HEK293T (cell line): ENCODE data around the gene CBX3.
"Not testable (repeated sequence)": the region's sequence is repeated elsewhere in the genome, so short reads cannot be mapped to it uniquely, and the experiment has no call there.

Source experiments
- CTCF ChIA-PET: fragments of 350-600 bp; formaldehyde crosslinking; extraction: SDS; loops from one replicate; lab custom pipeline; 2021; ENCODE audit warnings: antibody characterized with exemption, inconsistent platforms; lab: Yijun Ruan, JAX
- POLR2A ChIA-PET: fragments of 350-600 bp; formaldehyde crosslinking; extraction: SDS; loops from one replicate; lab custom pipeline; 2020; ENCODE audit warnings: antibody characterized with exemption, inconsistent platforms; lab: Yijun Ruan, JAX
- DNase-seq: peaks from one replicate; pipeline ENCODE4 v3.0.0; 2012; ENCODE audit warnings: mixed read lengths; ENCODE audit errors: extremely low spot score
- ARNT ChIP-seq: fragments of 450-650 bp; IDR thresholded peaks from 2 replicates; pipeline ENCODE4 v1.6.1; 2017; ENCODE audit warnings: mild to moderate bottlenecking
- BHLHE40 ChIP-seq: fragments of 450-650 bp; IDR thresholded peaks from 2 replicates; pipeline ENCODE4 v1.6.1; 2016; ENCODE audit warnings: mild to moderate bottlenecking, moderate library complexity, borderline replicate concordance
- CTBP1 ChIP-seq: fragments of 450-650 bp; IDR thresholded peaks from 2 replicates; pipeline ENCODE4 v1.6.1; 2016; ENCODE audit warnings: borderline replicate concordance
- ELF4 ChIP-seq: fragments of 450-650 bp; IDR thresholded peaks from 2 replicates; pipeline ENCODE4 v1.6.1; 2017; ENCODE audit warnings: antibody characterized with exemption
- FOXA1 ChIP-seq: fragments of 450-650 bp; IDR thresholded peaks from 2 replicates; pipeline ENCODE4 v1.6.1; 2016; ENCODE audit warnings: mild to moderate bottlenecking
- FOXK2 ChIP-seq: fragments of 450-650 bp; IDR thresholded peaks from 2 replicates; pipeline ENCODE4 v1.6.1; 2016; ENCODE audit warnings: mild to moderate bottlenecking
- FOXM1 ChIP-seq: fragments of 450-650 bp; IDR thresholded peaks from 2 replicates; pipeline ENCODE4 v1.6.1; 2017; ENCODE audit warnings: mild to moderate bottlenecking, borderline replicate concordance
- HDGF ChIP-seq: fragments of 450-650 bp; IDR thresholded peaks from 2 replicates; pipeline ENCODE4 v1.6.1; 2017; ENCODE audit warnings: antibody characterized with exemption, borderline replicate concordance
- L3MBTL2 ChIP-seq: fragments of 450-650 bp; conservative IDR thresholded peaks from 2 replicates; pipeline ENCODE4 v1.6.1; 2016; ENCODE audit warnings: mild to moderate bottlenecking
- LEF1 ChIP-seq: fragments of 450-650 bp; IDR thresholded peaks from 2 replicates; pipeline ENCODE4 v1.6.1; 2017; ENCODE audit warnings: mild to moderate bottlenecking, borderline replicate concordance
- NFRKB ChIP-seq: fragments of 450-650 bp; IDR thresholded peaks from 2 replicates; pipeline ENCODE4 v1.6.1; 2016; ENCODE audit warnings: mild to moderate bottlenecking, moderate library complexity
- PKNOX1 ChIP-seq: fragments of 450-650 bp; IDR thresholded peaks from 2 replicates; pipeline ENCODE4 v1.6.1; 2016
- SP1 ChIP-seq: fragments of 450-650 bp; IDR thresholded peaks from 2 replicates; pipeline ENCODE4 v1.6.1; 2017
- SUZ12 ChIP-seq: fragments of 450-650 bp; IDR thresholded peaks from 2 replicates; pipeline ENCODE4 v1.6.1; 2016; ENCODE audit warnings: mild to moderate bottlenecking
- TARDBP ChIP-seq: fragments of 450-650 bp; IDR thresholded peaks from 2 replicates; pipeline ENCODE4 v1.6.1; 2016
- ZNF384 ChIP-seq: fragments of 450-650 bp; IDR thresholded peaks from 2 replicates; pipeline ENCODE4 v1.6.1; 2016

Gene CBX3

GRCh38 chr7:26182706-26183105, 18.8 kb upstream of the CBX3 start:
- ChIA-PET POLR2A (interaction anchor here (0.6 to 1.3 kb wide), 4 partner anchors 17 to 91 kb away, joined by 3 to 4 read pairs (median 3); no protein-coding TSS in a partner anchor), CTCF (interaction anchor here (0.9 to 1.2 kb wide), 2 partner anchors 92 to 121 kb away, joined by 5 to 7 read pairs; no protein-coding TSS in a partner anchor)
- no peak for TF ChIP-seq LEF1
- no peak for TF ChIP-seq SUZ12
- no peak for TF ChIP-seq TARDBP
- TF ChIP-seq L3MBTL2, result no peak
- TF ChIP-seq FOXM1, result no peak
- TF ChIP-seq CTBP1, result no peak
- no peak for TF ChIP-seq PKNOX1
- 0 out of 2 replicates have a peak, but pooled peaks have one; percentile 9 for TF ChIP-seq ELF4
- no peak for DNase-seq

GRCh38 chr7:26183545-26184280, 17.8 kb upstream of the CBX3 start:
- no peak for DNase-seq
- CTCF ChIA-PET, result interaction anchor here (1.2 kb wide), 1 partner anchor 93 kb away, joined by 7 read pairs; no protein-coding TSS in a partner anchor
- POLR2A ChIA-PET, result interaction anchor here (0.9 kb wide), 1 partner anchor 92 kb away, joined by 4 read pairs; no protein-coding TSS in a partner anchor
- no peak for TF ChIP-seq SP1

- CTCF ChIA-PET, POLR2A ChIA-PET, DNase-seq: not testable (repeated sequence)
- 0 out of 2 replicates have a peak, but pooled peaks have one; percentile 11 for TF ChIP-seq L3MBTL2
Observed at GRCh38 chr7:26184281-26185101, 17.1 kb upstream of the CBX3 start.

GRCh38 chr7:26185131-26185843, 16.3 kb upstream of the CBX3 start:
- TF ChIP-seq SUZ12 (no peak), NFRKB (0 out of 2 replicates have a peak, but pooled peaks have one; percentile 9), TARDBP (no peak), L3MBTL2 (0 out of 2 replicates have a peak, but pooled peaks have one; percentile 11), PKNOX1 (no peak), FOXM1 (no peak), HDGF (no peak)
- POLR2A ChIA-PET, result interaction anchor here (1.0 kb wide), 1 partner anchor 15 kb away, joined by 4 read pairs; the partner anchor contains the start of gene HNRNPA2B1
- CTCF ChIA-PET, result no interaction called here

GRCh38 chr7:26185844-26186180, 15.7 kb upstream of the CBX3 start:
- DNase-seq, result no peak
- ChIA-PET CTCF (no interaction called here), POLR2A (interaction anchor here (1.0 kb wide), 1 partner anchor 14 kb away, joined by 4 read pairs; the partner anchor contains the start of gene HNRNPA2B1)
- TF ChIP-seq ARNT (no peak), FOXM1 (no peak), SUZ12 (no peak), FOXK2 (no peak), BHLHE40 (no peak), ELF4 (no peak), TARDBP (no peak), HDGF (no peak), SP1 (no peak), ZNF384 (no peak), FOXA1 (no peak), PKNOX1 (no peak), NFRKB (no peak), LEF1 (no peak), CTBP1 (no peak), L3MBTL2 (no peak)

More at GRCh38 chr7:26185131-26185843, 16.3 kb upstream of the CBX3 start:
- DNase-seq, result no peak
